Keratinocyte (primary cell): ENCODE data around the gene OR2S2. TPM values are rescaled to one million over a fixed set of nuclear protein-coding genes. Genes with fewer than 3 reads are reported as not detected.

Experiments used
- DNase-seq: peaks from one replicate; pipeline ENCODE4 v3.0.0-alpha.2; 2011; ENCODE audit warnings: low read depth, missing footprints, low spot score
- FAIRE-seq: peaks from 2 replicates; lab custom pipeline; 2011; peaks lifted over from hg19 to GRCh38; lab: Jason Lieb, UNC
- H2AFZ ChIP-seq: 2 replicates; pipeline ENCODE4 v1.6.0; 2012; ENCODE audit warnings: low read length, control low read depth, inconsistent platforms; ENCODE audit not compliant: control insufficient read depth
- H3K27ac ChIP-seq: 2 replicates; pipeline ENCODE4 v1.5.1; 2011; ENCODE audit warnings: low read length; ENCODE audit not compliant: control insufficient read depth, insufficient read depth
- H3K27me3 ChIP-seq: 3 replicates; pipeline ENCODE4 v1.6.0; 2011; ENCODE audit warnings: low read length; ENCODE audit not compliant: control insufficient read depth, insufficient read depth; ENCODE audit errors: extremely low read depth
- H3K36me3 ChIP-seq, 2 experiments: 2 replicates in 1 of 2; 3 replicates in 1 of 2; pipeline ENCODE4 v1.5.1; 2011; ENCODE audit warnings: low read length in 2 of 2, mild to moderate bottlenecking in 1 of 2; ENCODE audit not compliant: control insufficient read depth in 2 of 2, insufficient read depth in 2 of 2; ENCODE audit errors: extremely low read depth in 1 of 2
- H3K4me1 ChIP-seq: 3 replicates; pipeline ENCODE4 v1.5.1; 2011; ENCODE audit warnings: low read length; ENCODE audit not compliant: control insufficient read depth, insufficient read depth; ENCODE audit errors: extremely low read depth
- H3K4me2 ChIP-seq: 3 replicates; pipeline ENCODE4 v1.6.0; 2011; ENCODE audit warnings: low read depth, low read length; ENCODE audit not compliant: control insufficient read depth, insufficient read depth; ENCODE audit errors: extremely low read depth
- H3K4me3 ChIP-seq, 3 experiments: fragments of 200-600 bp in 1 of 3; sonication (generic) in 1 of 3; 2 replicates in 2 of 3; 3 replicates in 1 of 3; pipeline ENCODE4 v1.5.1; 2011 to 2016; ENCODE audit warnings: low read length in 3 of 3, mild to moderate bottlenecking in 3 of 3, control low read depth in 2 of 3, inconsistent platforms in 1 of 3, low read depth in 1 of 3, mixed read lengths in 1 of 3, mixed run types in 1 of 3, moderate library complexity in 1 of 3; ENCODE audit not compliant: control insufficient read depth in 2 of 3, insufficient read depth in 2 of 3; ENCODE audit errors: extremely low read depth in 1 of 3
- H3K79me2 ChIP-seq: 2 replicates; pipeline ENCODE4 v1.6.0; 2012; ENCODE audit warnings: low read length; ENCODE audit not compliant: control insufficient read depth, insufficient read depth
- H3K9ac ChIP-seq: 3 replicates; pipeline ENCODE4 v1.6.0; 2011; ENCODE audit warnings: low read length; ENCODE audit not compliant: control insufficient read depth, insufficient read depth; ENCODE audit errors: extremely low read depth
- H3K9me1 ChIP-seq: 3 replicates; pipeline ENCODE4 v1.6.0; 2011; ENCODE audit warnings: low read length; ENCODE audit not compliant: control insufficient read depth, insufficient read depth; ENCODE audit errors: extremely low read depth
- H3K9me3 ChIP-seq: 2 replicates; pipeline ENCODE4 v1.5.1; 2012; ENCODE audit warnings: low read depth, low read length; ENCODE audit not compliant: control insufficient read depth
- H4K20me1 ChIP-seq: 3 replicates; pipeline ENCODE4 v1.6.0; 2011; ENCODE audit warnings: low read length; ENCODE audit not compliant: control insufficient read depth, insufficient read depth; ENCODE audit errors: extremely low read depth
- EZH2 ChIP-seq: IDR thresholded peaks from one replicate; pipeline ENCODE4 v1.6.1; 2012; ENCODE audit warnings: inconsistent platforms, mild to moderate bottlenecking, low read length, moderate library complexity
- dilution Hi-C: fragments of 300-500 bp; cut with MboI; formaldehyde crosslinking; loops from one replicate; pipeline ENCODE4 v1.7.0; 2020; ENCODE audit warnings: low sequenced_read_pairs; ENCODE audit not compliant: extremely low pct_ligation_motif_present
- polyA plus RNA-seq, 5 experiments: library from polyadenylated mRNA; depleted of rRNA in 3 of 5; stranded (reverse) in 3 of 5; stranded (forward) in 1 of 5; unstranded in 1 of 5; fragments of >200 nt; gene quantifications; 1 replicate in 1 of 5; 2 replicates in 3 of 5; 3 replicates in 1 of 5; pipeline versions ENCODE4 v1.2.1 to v1.2.3, GENCODE V29; 2011 to 2012; ENCODE audit warnings: missing spikeins in 2 of 5, low read depth in 1 of 5, low replicate concordance in 1 of 5
- TF ChIP-seq, protein P1 (sequence below), 3 experiments: IDR thresholded peaks in 1 of 3; conservative IDR thresholded peaks in 1 of 3; optimal IDR thresholded peaks in 1 of 3; 2 replicates in 2 of 3; 3 replicates in 1 of 3; pipeline versions ENCODE3 to v1.5.1; 2011; ENCODE audit warnings: low read length in 3 of 3, mild to moderate bottlenecking in 3 of 3, moderate library complexity in 2 of 3, control low read depth in 1 of 3, inconsistent platforms in 1 of 3; ENCODE audit not compliant: insufficient read depth in 2 of 3; ENCODE audit errors: extremely low read depth in 1 of 3

OR2S2 gene
- polyA plus RNA-seq, 1 donor (not counting 4 experiments of a cell fraction or from before 2014, with no cell fraction given), result not detected

DNA sequence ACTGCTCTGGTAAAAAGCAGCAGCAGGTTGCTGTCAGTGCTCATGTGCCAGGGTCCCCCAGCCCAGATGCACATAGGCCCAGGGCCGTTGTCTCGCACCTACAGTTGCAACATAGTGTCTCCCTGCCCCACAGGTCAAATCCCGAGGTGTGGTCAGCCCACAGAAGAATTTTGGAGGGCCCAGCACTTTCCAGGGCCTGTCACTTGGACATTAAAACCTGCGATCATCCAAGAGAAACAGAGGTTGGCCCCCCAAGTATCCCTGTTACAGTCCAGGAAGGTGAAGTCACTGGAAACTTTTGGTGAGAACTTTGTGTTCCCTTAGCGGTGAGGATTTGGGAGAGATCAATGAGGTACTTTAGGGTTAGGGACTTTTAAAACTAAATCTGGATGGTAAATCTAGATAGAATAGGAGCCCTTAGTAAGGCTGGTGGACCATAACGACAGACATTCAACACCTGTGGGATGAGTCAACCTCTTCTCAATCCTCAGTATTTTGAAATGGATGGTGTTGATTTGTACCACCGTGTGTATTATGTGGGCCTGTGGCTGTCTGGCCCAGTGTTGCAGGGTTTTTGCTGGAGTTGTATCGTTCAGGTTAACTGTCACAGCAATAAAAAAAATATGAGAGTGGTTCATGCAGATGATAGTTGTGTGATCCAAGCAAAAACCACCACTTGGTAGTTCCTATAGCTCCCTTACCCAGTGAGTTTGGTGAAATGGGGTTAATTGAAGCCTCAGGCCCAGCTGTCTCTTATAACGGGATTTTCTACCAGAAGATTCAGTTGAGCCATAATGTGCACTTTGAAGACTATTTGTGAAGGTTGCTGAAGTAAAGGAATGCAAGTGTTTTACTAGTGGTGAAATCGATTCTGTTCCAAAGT is 19.2 kb downstream of the OR2S2 start:
- dilution Hi-C loops, result no loop called here
- Histone ChIP-seq H3K4me1 (no peaks in the 10 kb centered on the region), H4K20me1 (no peaks in the 10 kb centered on the region), H3K27ac (no peak overlapping the region), H3K9ac (no peak overlapping the region), H3K9me3 (no peaks in the 10 kb centered on the region), H3K4me2 (no peak overlapping the region), H2AFZ (no peak overlapping the region), H3K36me3 (no peaks in the 10 kb centered on the region), H3K79me2 (no peaks in the 10 kb centered on the region), H3K4me3 (no peak overlapping the region), H3K27me3 (no peaks in the 10 kb centered on the region), H3K9me1 (no peaks in the 10 kb centered on the region)
- FAIRE-seq (no peak), DNase-seq (no peak)
- TF ChIP-seq EZH2, result no peak

DNA sequence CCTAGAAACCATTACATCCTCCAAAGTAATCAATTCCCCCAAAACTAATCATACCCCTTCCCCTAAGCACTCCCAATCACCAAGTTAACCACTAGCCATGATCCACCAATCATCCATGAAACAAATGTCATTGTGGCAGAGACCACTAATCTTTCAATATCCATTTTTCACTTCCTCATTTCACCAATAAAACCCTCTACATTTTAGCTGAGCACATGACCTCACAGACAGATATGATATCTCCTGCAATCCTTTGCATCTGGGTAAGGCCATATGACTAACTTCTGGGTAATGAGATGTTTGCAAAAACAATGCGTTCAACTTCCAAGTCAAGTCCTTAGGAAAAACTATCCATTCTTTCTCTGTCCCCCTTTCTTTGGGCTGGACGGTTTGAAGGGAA is 20.7 kb downstream of the OR2S2 start:
- Histone ChIP-seq H3K27ac (no peak overlapping the region), H2AFZ (no peak overlapping the region), H3K4me3 (no peak overlapping the region), H3K36me3 (no peaks in the 10 kb centered on the region), H3K9me3 (no peaks in the 10 kb centered on the region), H4K20me1 (no peaks in the 10 kb centered on the region), H3K4me2 (no peak overlapping the region), H3K9ac (no peak overlapping the region), H3K9me1 (no peaks in the 10 kb centered on the region), H3K79me2 (no peaks in the 10 kb centered on the region), H3K27me3 (no peaks in the 10 kb centered on the region), H3K4me1 (no peaks in the 10 kb centered on the region)
- FAIRE-seq, result no peak
- dilution Hi-C loops, result no loop called here
- DNase-seq, result no peak
- TF ChIP-seq EZH2, result no peak
- TF ChIP-seq, protein P1, sequence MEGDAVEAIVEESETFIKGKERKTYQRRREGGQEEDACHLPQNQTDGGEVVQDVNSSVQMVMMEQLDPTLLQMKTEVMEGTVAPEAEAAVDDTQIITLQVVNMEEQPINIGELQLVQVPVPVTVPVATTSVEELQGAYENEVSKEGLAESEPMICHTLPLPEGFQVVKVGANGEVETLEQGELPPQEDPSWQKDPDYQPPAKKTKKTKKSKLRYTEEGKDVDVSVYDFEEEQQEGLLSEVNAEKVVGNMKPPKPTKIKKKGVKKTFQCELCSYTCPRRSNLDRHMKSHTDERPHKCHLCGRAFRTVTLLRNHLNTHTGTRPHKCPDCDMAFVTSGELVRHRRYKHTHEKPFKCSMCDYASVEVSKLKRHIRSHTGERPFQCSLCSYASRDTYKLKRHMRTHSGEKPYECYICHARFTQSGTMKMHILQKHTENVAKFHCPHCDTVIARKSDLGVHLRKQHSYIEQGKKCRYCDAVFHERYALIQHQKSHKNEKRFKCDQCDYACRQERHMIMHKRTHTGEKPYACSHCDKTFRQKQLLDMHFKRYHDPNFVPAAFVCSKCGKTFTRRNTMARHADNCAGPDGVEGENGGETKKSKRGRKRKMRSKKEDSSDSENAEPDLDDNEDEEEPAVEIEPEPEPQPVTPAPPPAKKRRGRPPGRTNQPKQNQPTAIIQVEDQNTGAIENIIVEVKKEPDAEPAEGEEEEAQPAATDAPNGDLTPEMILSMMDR (optimal IDR thresholded peaks at IDR 0.05 in 1 of 3, IDR thresholded peaks at IDR 0.05 in 1 of 3, conservative IDR thresholded peaks at IDR 0.05 in 1 of 3; ENCODE audit: extremely low read depth in 1 of 3, insufficient read depth in 2 of 3, low read length in 3 of 3), result no peak
